Measurements from ENCODE around the gene ASF1A. TPM values are rescaled to one million over a fixed set of nuclear protein-coding genes. Genes with fewer than 3 reads are reported as not detected.

ASF1A gene
- total RNA-seq, 1 donor: 23.7 TPM

GRCh38 chr6:118952683-118953082 is 58.7 kb downstream of the ASF1A start:
- TF ChIP-seq, protein P1, sequence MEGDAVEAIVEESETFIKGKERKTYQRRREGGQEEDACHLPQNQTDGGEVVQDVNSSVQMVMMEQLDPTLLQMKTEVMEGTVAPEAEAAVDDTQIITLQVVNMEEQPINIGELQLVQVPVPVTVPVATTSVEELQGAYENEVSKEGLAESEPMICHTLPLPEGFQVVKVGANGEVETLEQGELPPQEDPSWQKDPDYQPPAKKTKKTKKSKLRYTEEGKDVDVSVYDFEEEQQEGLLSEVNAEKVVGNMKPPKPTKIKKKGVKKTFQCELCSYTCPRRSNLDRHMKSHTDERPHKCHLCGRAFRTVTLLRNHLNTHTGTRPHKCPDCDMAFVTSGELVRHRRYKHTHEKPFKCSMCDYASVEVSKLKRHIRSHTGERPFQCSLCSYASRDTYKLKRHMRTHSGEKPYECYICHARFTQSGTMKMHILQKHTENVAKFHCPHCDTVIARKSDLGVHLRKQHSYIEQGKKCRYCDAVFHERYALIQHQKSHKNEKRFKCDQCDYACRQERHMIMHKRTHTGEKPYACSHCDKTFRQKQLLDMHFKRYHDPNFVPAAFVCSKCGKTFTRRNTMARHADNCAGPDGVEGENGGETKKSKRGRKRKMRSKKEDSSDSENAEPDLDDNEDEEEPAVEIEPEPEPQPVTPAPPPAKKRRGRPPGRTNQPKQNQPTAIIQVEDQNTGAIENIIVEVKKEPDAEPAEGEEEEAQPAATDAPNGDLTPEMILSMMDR (IDR thresholded peaks at IDR 0.05; ENCODE audit: insufficient read depth, low read depth, low read length): no peak
- DNase-seq (ENCODE audit: low read depth): no peak
- H3K4me3 ChIP-seq (ENCODE audit: low read depth, low read length): no peak overlapping the region

DNA sequence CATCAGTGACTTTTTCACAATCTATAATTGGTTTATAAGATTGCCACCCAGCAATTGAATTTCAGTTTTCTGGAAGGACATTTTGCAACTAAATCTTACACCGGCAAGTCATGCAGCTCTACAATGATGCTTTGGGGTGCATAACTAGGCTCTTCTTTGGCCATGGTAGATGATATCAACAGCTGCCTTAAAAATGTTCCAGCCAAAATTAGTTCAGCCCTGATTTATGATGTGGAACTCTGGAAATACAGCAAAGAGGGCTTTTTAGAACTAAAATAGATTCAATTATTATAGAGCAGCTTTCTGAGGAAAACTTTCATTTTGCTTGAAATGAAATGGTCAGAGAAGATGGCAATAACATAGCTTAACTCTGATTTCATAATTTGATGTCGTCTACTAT is 59.4 kb downstream of the ASF1A start:
- TF ChIP-seq, protein P1 (IDR thresholded peaks at IDR 0.05; ENCODE audit: insufficient read depth, low read depth, low read length): no peak
- H3K4me3 ChIP-seq (ENCODE audit: low read depth, low read length): no peak overlapping the region
- no peak for DNase-seq (ENCODE audit: low read depth)

Other genes starting within 250 kb of the ASF1A start
- 13.2 and 16.4 TPM in 2 replicates for gene CEP85L, start 242.6 kb upstream of the ASF1A start, total RNA-seq
- 14.8 and 15.1 TPM in 2 replicates for gene MCM9, start 41.0 kb downstream of the ASF1A start, total RNA-seq
- under 0.01 TPM in 2 replicates for gene FAM184A, start 184.5 kb downstream of the ASF1A start, total RNA-seq

Measured in fibroblast of villous mesenchyme (primary cell).